ENCODE data around the gene BOC.

GRCh38 chr3:113269661-113270060 is 58.3 kb downstream of the BOC start:
- TF ChIP-seq EZH2 (IDR thresholded peaks at IDR 0.05; ENCODE audit: insufficient read depth, poor library complexity, severe bottlenecking) (no peak), EZH2phosphoT487 (IDR thresholded peaks at IDR 0.05; ENCODE audit: insufficient read depth, low read depth) (no peak)
